Jurkat, Clone E6-1 (cell line): Measurements from ENCODE around the gene TBC1D22A.

Source experiments
- DNase-seq: peaks from one replicate; pipeline ENCODE4 v3.0.0-alpha.2; 2011; ENCODE audit warnings: low read depth, low spot score
- H3K4me3 ChIP-seq: 2 replicates; pipeline ENCODE4 v1.5.1; 2011; ENCODE audit warnings: mild to moderate bottlenecking, low read length, control low read depth, moderate library complexity

The TBC1D22A gene

GRCh38 chr22:47191671-47192650 is 429.5 kb downstream of the TBC1D22A start:
- DNase-seq: no peak
- H3K4me3 ChIP-seq: no peak overlapping the region

GRCh38 chr22:47192651-47193437 is 430.4 kb downstream of the TBC1D22A start:
- peak; percentile 39 for DNase-seq
- H3K4me3 ChIP-seq: no peak overlapping the region

GRCh38 chr22:47193606-47194329 is 431.3 kb downstream of the TBC1D22A start:
- no peak overlapping the region for H3K4me3 ChIP-seq

GRCh38 chr22:47194476-47195155 is 432.2 kb downstream of the TBC1D22A start:
- no peak for DNase-seq
- H3K4me3 ChIP-seq: no peak overlapping the region

More at GRCh38 chr22:47193606-47194329, 431.3 kb downstream of the TBC1D22A start:
- no peak for DNase-seq

DNA sequence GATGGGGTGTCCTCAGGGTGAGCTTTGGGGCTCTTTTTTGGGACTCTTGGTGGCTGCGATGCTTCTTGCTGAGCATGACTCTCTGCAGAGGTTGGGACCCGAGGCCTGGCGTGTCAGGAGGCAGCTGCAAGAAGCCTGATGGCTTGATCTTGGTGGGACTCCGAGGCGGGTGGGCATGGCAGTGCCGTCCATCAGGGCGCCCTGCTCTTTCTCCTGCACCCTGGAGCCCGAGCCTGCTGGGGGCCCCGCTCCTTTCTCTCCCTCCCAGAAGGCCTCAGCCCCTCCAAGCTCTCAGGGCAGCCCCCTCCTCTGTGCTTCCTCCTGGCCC is 432.7 kb downstream of the TBC1D22A start:
- DNase-seq: no peak
- H3K4me3 ChIP-seq: no peak overlapping the region

DNA sequence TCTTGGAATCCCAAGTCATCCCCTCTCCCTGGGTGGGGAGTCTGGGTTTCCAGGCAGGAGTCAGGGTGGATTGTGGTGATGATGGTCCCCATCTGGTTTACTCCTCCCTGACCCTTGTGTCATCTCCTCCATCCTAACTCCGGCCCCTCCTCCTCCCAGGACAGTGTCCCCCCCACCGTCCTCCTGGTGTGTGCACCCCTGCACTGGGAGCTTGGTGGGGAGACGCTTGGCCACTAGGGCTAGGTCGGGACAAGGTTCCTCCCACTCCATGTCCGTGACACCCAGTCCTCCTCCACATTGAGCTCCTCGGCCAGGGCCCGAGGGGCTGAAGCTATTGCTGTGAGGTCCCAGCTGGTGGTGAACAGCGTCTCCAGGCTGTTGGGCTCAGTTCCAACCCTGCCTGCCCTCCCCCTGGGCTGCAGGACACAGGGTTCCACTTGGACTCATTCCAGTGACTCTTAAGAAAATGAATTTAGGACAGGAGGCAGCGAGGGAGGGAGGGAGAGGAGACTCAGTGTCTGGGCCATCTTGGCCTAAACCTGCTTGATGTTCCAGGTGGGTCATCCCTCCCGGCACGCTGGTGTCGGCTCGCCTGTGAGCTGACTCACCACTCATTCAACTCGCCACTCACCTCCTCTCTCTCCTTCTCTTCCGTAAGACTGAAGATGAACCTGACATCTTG is 433.2 kb downstream of the TBC1D22A start:
- no peak overlapping the region for H3K4me3 ChIP-seq
- no peak for DNase-seq

DNA sequence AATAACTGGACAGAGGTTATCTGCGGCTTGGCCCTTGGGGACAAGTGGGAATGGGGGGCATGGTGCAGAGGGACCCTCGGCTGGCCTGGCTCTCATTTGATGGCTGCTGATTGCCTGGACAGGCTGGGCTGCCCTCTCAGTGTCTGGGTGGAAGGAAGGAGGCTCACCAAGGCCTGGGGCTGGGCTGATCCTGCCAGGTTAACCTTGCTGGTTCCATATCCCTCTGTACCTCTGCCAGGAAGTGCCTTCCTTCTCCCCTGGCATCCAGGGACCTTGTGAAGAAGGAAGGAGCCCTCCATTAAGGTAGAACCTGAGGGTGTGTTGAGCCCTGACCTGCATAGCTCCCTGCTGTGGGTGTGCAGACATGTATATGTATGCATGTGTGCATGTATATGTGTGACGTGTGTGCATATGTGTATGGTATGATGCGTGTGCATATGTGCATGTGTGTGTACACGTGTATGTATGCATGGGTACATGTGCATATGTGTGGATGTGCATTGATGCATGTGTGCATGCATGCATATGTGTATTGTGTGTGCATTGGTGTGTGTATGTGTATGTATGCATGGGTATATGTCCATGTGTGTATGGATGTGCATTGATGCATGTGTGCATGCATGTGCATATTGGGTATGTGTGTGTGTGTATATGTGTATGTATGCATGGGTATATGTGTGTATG is 433.9 kb downstream of the TBC1D22A start:
- DNase-seq: no peak
- no peak overlapping the region for H3K4me3 ChIP-seq

- DNase-seq: no peak
- no peak overlapping the region for H3K4me3 ChIP-seq
Observed at GRCh38 chr22:47196881-47197772, 434.7 kb downstream of the TBC1D22A start.

GRCh38 chr22:47197773-47198500 is 435.5 kb downstream of the TBC1D22A start:
- no peak overlapping the region for H3K4me3 ChIP-seq
- DNase-seq: no peak

- DNase-seq: no peak
- H3K4me3 ChIP-seq: no peak overlapping the region
Observed at GRCh38 chr22:47198801-47199251, 436.4 kb downstream of the TBC1D22A start.

DNA sequence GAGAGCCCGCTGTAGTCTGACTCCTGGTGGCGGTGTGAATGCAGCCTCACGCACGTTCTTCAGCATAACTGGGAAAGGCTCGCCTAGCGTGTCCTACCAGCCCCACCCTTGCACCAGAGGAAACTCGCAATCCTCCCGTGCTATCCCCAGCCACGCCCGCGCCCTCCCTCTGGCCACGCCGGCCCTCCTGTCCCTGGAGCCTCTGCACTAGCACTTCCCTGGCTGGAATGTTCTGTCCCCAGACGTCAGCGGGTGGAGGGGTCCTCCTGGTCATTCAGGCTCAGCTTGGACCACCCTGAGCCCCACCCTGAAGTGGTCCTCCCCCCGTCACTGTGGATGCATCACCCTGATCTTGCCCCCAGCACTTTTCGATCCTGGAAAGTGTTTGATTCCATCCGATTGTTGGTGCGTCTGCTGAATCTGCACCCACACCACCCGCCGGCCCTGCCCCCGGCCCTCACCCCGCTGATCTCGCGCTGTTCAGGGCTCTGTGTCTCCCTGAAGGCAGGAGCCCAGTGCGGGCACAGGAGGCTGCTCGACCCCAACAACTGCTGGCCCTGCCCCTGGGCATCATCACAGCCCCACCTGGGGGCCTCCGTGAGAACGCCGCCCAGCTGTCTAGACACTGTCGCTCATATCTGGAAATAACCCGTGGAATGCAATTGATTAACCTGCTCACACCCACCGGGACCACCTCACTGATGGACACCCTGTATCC is 437.0 kb downstream of the TBC1D22A start:
- no peak overlapping the region for H3K4me3 ChIP-seq
- DNase-seq: no peak

- no peak overlapping the region for H3K4me3 ChIP-seq
- DNase-seq: no peak
Observed at GRCh38 chr22:47199979-47200272, 437.5 kb downstream of the TBC1D22A start.

DNA sequence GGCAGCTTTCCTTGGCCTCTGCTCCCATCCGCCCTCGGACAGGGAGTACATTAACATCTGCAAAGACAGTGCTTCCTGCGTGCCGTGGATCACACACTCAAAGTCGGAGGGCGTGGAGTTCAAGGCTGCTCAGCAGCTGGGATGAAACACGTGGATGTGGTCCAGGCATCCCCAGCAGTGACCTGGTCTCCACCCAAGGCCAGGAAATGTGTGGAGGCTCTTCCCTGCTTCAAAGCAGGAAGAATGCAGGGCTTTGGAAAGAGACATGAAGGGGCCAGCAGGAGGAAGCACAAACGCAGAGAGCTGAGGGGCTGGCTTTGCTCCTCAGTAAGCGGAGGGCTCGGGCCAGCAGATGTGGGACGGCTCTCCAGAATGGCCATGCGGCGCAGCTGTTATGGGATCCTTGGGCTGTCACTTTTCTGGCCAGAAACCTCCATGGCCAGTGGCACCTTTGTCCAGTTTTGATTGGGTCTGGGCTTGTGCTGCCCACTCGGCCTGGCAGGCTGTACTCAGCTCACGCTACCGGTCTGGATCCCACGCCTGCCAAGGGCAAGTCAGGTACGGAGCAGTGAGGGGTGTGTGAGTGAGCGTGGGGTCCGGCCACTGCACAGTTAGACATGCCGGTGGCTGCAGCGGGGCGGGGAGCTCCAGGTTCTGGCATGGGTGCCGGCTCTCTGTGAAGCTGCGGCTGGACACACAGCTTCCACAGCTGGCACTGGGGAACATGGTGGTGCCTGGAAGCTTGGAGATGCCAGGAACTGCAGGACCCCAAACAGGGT is 438.0 kb downstream of the TBC1D22A start:
- DNase-seq: no peak
- no peak overlapping the region for H3K4me3 ChIP-seq

DNA sequence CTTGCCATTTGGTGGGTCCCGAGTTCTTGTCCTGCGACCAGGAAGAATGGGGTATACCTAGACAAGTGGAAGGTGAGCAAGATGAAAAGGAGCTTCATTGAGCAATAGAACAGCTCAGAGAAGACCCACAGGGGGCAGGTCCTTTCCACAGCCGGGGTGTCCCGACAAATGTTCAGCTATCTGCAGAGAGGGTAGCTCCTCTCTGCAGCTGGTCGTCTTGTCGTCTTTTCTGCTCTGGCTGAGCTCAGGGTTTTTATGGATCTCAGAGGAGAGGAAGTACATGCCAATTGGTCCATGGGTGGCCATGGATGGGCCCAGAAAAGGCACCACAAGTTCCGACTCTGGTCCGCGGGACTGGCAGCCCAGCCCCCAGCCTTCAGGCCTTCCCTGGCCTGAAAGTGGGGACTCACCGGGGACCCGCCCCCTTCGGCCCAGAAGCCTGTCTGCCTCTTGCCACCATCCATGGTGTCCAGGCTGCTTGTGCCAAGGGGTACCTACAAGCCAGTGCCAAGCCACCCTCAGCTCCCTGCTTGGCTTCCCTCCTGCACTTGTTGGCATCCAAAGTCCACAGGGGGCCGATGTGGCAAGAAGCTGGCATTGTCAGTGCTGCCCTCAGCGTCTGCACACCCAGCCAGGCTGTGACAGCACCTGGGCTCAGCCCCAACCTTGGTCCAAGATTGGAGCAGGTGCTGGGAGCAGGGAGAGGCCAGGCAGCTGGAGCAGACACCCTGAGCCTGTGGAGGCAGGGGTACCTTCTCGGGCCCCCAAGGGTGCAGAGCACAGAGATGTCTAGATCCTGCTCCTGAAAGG is 438.9 kb downstream of the TBC1D22A start:
- no peak overlapping the region for H3K4me3 ChIP-seq
- DNase-seq: no peak
